ENCODE measurements around the gene FBXO24.

The FBXO24 gene

GRCh38 chr7:100602889-100603725 lies 17.0 kb downstream of the FBXO24 start:
- no peak for TF ChIP-seq CTCF (IDR thresholded peaks at IDR 0.05; ENCODE audit: extremely low read depth, insufficient read depth, missing control alignments)
- in situ Hi-C loops (cut with MboI; ENCODE audit: low pct_unique_long_range_greater_than_20kb, low sequenced_read_pairs, unreplicated experiment), result no loop called here
- no peak for DNase-seq (ENCODE audit: low spot score)

GRCh38 chr7:100603726-100604027 lies 17.5 kb downstream of the FBXO24 start:
- no peak for DNase-seq (ENCODE audit: low spot score)
- in situ Hi-C loops (cut with MboI; ENCODE audit: low pct_unique_long_range_greater_than_20kb, low sequenced_read_pairs, unreplicated experiment), result no loop called here
- no peak for TF ChIP-seq CTCF (IDR thresholded peaks at IDR 0.05; ENCODE audit: extremely low read depth, insufficient read depth, missing control alignments)

- peak; percentile 94 for DNase-seq (ENCODE audit: low spot score)
- in situ Hi-C loops (cut with MboI; ENCODE audit: low pct_unique_long_range_greater_than_20kb, low sequenced_read_pairs, unreplicated experiment), result no loop called here
- peak; percentile 47 for TF ChIP-seq CTCF (IDR thresholded peaks at IDR 0.05; ENCODE audit: extremely low read depth, insufficient read depth, missing control alignments)
Measured at GRCh38 chr7:100604028-100604975, 18.2 kb downstream of the FBXO24 start.

GRCh38 chr7:100604976-100605911 lies 19.1 kb downstream of the FBXO24 start:
- in situ Hi-C loops (cut with MboI; ENCODE audit: low pct_unique_long_range_greater_than_20kb, low sequenced_read_pairs, unreplicated experiment), result no loop called here
- no peak for TF ChIP-seq CTCF (IDR thresholded peaks at IDR 0.05; ENCODE audit: extremely low read depth, insufficient read depth, missing control alignments)
- no peak for DNase-seq (ENCODE audit: low spot score)

GRCh38 chr7:100606313-100606712 lies 20.2 kb downstream of the FBXO24 start:
- no peak for TF ChIP-seq CTCF (IDR thresholded peaks at IDR 0.05; ENCODE audit: extremely low read depth, insufficient read depth, missing control alignments)
- in situ Hi-C loops (cut with MboI; ENCODE audit: low pct_unique_long_range_greater_than_20kb, low sequenced_read_pairs, unreplicated experiment), result no loop called here
- DNase-seq (ENCODE audit: low spot score), result no peak

GRCh38 chr7:100607111-100607510 lies 21.0 kb downstream of the FBXO24 start:
- TF ChIP-seq CTCF (IDR thresholded peaks at IDR 0.05; ENCODE audit: extremely low read depth, insufficient read depth, missing control alignments), result no peak
- in situ Hi-C loops (cut with MboI; ENCODE audit: low pct_unique_long_range_greater_than_20kb, low sequenced_read_pairs, unreplicated experiment), result no loop called here
- DNase-seq (ENCODE audit: low spot score), result no peak

Data from GM13977 (cell line).